ENCODE measurements around the gene TULP1.

Gene TULP1

DNA sequence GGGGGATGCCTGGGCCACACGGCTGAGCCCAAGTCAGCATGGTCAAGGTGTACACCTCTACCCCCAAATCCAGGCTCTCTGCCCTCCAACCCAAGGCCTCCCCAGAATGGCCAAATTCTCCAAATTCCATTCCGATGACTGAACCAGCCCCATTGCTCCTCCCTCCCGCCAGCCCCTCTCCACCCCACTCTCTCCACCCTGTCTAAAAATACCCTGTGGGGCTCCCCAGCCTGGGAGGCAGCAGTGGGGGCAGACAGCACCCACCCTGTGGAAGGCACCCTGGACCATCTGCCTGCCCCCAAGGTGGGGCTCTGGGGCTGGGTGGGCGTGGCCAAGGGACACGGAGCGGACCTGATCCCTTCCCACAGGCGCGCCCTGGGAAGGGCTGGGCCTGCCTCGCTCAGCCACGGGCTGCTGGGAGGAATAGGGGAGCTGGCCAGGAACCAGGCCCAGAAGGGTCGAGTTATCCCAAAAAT, 27.3 kb downstream of the TULP1 start:
- no peak overlapping the region for H3K4me3 ChIP-seq (ENCODE audit: low read depth, low read length)
- DNase-seq (ENCODE audit: low read depth, low spot score), result no peak
- POLR2A ChIA-PET, result interaction anchor here (2.0 kb wide), 1 partner anchor 14 kb away, joined by 12 read pairs; no protein-coding TSS in a partner anchor
- CTCF ChIA-PET, result interaction anchor here (1.6 to 1.7 kb wide), 2 partner anchors 12 to 14 kb away, joined by 3 to 6 read pairs; no protein-coding TSS in a partner anchor
- TF ChIP-seq, protein P1, sequence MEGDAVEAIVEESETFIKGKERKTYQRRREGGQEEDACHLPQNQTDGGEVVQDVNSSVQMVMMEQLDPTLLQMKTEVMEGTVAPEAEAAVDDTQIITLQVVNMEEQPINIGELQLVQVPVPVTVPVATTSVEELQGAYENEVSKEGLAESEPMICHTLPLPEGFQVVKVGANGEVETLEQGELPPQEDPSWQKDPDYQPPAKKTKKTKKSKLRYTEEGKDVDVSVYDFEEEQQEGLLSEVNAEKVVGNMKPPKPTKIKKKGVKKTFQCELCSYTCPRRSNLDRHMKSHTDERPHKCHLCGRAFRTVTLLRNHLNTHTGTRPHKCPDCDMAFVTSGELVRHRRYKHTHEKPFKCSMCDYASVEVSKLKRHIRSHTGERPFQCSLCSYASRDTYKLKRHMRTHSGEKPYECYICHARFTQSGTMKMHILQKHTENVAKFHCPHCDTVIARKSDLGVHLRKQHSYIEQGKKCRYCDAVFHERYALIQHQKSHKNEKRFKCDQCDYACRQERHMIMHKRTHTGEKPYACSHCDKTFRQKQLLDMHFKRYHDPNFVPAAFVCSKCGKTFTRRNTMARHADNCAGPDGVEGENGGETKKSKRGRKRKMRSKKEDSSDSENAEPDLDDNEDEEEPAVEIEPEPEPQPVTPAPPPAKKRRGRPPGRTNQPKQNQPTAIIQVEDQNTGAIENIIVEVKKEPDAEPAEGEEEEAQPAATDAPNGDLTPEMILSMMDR (IDR thresholded peaks at IDR 0.05; ENCODE audit: insufficient read depth, low read length, missing control alignments), result no peak

DNA sequence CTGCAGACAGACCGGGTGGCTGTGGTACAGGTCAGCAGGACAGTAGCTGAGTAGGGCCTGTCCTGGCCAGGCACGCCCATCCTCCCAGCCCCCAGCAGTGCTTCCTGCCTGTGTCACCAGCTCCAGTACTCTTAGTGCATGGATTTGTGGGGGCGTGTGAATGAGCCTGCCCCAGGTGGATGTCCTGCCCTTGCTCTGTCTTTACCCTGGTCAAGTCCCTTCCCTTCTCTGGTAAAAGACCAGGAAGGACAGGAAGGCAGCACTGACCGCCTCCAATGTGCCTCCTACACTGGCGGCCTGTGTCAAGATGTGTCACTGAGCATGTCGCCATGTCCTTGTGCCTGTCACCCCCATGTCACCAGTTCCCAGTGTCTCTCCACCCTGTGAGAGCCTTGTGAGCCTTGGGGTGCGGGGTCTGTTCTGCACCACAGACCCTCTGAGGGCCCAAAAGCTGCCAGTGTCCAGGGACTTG, 27.7 kb downstream of the TULP1 start:
- no peak for DNase-seq (ENCODE audit: low read depth, low spot score)
- TF ChIP-seq, protein P1 (IDR thresholded peaks at IDR 0.05; ENCODE audit: insufficient read depth, low read length, missing control alignments), result no peak
- CTCF ChIA-PET, result interaction anchor here (1.6 to 1.7 kb wide), 2 partner anchors 12 to 13 kb away, joined by 3 to 6 read pairs; no protein-coding TSS in a partner anchor
- no peak overlapping the region for H3K4me3 ChIP-seq (ENCODE audit: low read depth, low read length)
- POLR2A ChIA-PET, result interaction anchor here (2.0 kb wide), 1 partner anchor 14 kb away, joined by 12 read pairs; no protein-coding TSS in a partner anchor

DNA sequence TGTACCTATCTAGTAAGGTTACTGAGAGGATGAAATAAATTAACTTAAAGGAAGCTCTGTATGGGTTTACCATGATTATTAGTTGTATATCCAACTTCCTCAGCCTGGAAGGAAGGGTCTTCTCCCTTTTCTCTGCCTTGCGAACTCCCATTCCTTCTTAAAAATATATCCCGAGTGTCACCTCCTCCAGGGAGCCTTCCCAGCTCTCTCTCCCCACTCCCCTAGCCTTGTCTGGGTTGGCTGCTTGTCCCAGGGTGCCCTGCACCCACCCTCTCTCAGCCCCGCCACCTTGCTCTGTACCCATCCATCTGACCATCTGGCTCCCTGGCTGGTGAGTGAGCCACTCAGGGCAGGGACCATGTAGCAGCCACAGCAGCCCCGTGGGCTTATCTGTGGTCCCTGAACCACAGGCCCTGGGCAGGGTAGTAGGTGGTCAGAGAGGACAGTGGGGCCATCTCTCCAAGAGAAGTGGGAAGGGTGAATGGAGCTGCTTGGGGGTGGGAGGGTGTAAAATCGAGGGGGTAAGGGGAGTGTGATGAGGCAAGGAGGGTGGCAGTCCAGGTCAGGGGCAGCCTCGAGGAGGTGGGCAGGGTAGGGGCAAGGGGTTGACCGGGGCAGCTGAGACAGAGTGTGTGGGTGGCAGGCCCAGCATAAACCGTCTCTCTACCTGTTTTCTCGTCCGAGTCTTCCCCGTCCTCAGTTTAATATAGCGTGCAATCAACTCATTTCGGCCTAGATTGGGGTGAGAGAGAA, 28.6 kb downstream of the TULP1 start:
- ChIA-PET CTCF (interaction anchor here (1.6 to 1.8 kb wide), 3 partner anchors 11 to 16 kb away, joined by 3 to 9 read pairs (median 6); partner anchors contain the start of gene RPL10A), POLR2A (interaction anchor here (2.0 kb wide), 1 partner anchor 13 kb away, joined by 12 read pairs; no protein-coding TSS in a partner anchor)
- TF ChIP-seq, protein P1 (IDR thresholded peaks at IDR 0.05; ENCODE audit: insufficient read depth, low read length, missing control alignments), result no peak
- no peak for DNase-seq (ENCODE audit: low read depth, low spot score)
- no peak overlapping the region for H3K4me3 ChIP-seq (ENCODE audit: low read depth, low read length)

DNA sequence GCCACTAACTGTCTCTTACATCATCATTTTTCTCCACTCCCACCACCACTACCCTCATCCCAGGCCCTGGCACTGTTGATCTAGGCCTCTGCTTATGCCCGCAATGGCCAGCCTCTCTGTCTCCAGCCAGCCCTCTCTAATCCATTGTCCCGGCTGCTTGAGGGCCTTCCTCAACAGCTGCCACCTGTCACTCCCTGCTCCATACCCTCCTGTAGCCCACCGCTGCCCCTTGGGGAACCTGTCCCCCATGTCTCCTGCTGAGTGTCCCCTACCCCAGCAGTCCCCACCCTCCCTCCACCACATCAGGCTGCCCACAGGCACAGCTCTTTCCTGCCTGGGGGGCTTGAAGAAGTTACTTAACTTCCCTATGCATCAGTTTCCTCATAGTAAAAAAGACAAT, 29.2 kb downstream of the TULP1 start:
- ChIA-PET CTCF (interaction anchor here (1.6 to 1.8 kb wide), 3 partner anchors 10 to 16 kb away, joined by 3 to 9 read pairs (median 6); partner anchors contain the start of gene RPL10A), POLR2A (interaction anchor here (2.0 kb wide), 1 partner anchor 12 kb away, joined by 12 read pairs; no protein-coding TSS in a partner anchor)
- no peak overlapping the region for H3K4me3 ChIP-seq (ENCODE audit: low read depth, low read length)
- TF ChIP-seq, protein P1 (IDR thresholded peaks at IDR 0.05; ENCODE audit: insufficient read depth, low read length, missing control alignments), result no peak
- no peak for DNase-seq (ENCODE audit: low read depth, low spot score)

DNA sequence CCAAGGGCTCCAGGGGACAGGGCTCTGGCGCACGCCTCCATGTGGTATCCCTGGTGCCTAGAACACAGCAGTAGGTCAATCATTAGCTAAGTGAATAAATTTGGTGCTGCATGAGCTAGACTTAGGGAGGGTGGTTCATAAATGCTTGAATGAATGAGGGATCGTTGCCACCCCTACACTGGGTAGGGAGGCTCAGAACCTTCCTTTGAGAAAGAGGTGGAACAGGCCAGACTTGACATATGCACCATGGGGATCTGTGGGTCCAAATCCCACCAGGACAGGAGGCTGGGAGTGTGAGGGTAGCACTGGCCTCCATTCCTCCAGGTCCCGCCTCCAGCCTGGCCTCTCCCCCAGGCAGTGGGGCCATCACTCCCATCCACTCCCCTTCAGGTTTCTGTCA, 29.6 kb downstream of the TULP1 start:
- ChIA-PET POLR2A (interaction anchor here (1.4 to 2.0 kb wide), 2 partner anchors 12 to 14 kb away, joined by 5 to 12 read pairs; no protein-coding TSS in a partner anchor), CTCF (interaction anchor here (1.6 to 1.8 kb wide), 2 partner anchors 9 to 15 kb away, joined by 6 to 9 read pairs; partner anchors contain the start of gene RPL10A)
- TF ChIP-seq, protein P1 (IDR thresholded peaks at IDR 0.05; ENCODE audit: insufficient read depth, low read length, missing control alignments), result no peak
- H3K4me3 ChIP-seq (ENCODE audit: low read depth, low read length), result no peak overlapping the region
- no peak for DNase-seq (ENCODE audit: low read depth, low spot score)

DNA sequence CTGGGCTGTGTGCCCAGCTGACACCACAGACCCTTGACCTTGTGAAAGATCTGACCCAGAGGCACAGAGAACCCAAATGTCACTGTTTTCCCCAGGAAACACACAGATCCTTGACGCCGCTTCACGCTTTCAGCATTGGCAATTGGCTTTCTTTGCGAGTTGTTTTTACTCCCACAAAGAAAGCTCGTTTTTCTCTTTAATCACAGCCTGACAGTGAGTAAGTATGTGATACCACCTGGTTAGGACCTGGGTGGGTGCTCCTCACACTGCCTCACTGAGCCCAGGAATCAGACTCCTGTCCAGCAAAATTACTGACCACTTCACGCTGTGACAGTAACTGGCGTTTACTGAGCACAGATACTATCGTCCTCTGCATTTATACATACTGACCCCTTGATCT, 31.5 kb downstream of the TULP1 start:
- TF ChIP-seq, protein P1 (IDR thresholded peaks at IDR 0.05; ENCODE audit: insufficient read depth, low read length, missing control alignments), result no peak
- POLR2A ChIA-PET, result interaction anchor here (2.5 kb wide), 1 partner anchor 10 kb away, joined by 13 read pairs; no protein-coding TSS in a partner anchor
- no peak overlapping the region for H3K4me3 ChIP-seq (ENCODE audit: low read depth, low read length)
- no peak for DNase-seq (ENCODE audit: low read depth, low spot score)
- CTCF ChIA-PET, result interaction anchor here (0.9 to 2.2 kb wide), 4 partner anchors 8 to 12 kb away, joined by 3 to 7 read pairs (median 4); no protein-coding TSS in a partner anchor
